Transverse colon (tissue), 4 donors: ENCODE data around the gene ATE1. TPM values are rescaled to one million over a fixed set of nuclear protein-coding genes. Genes with fewer than 3 reads are reported as not detected.

Source experiments
- DNase-seq: peaks from one replicate; pipeline ENCODE4 v3.0.0-alpha.2; 2019
- H3K27ac ChIP-seq, 4 donors: fragments of 200-600 bp; sonication (generic); 2 replicates each; pipeline ENCODE4 v1.5.1; 2016 to 2018; ENCODE audit warnings: inconsistent platforms in 4 of 4
- H3K27me3 ChIP-seq: fragments of 200-600 bp; sonication (generic); 2 replicates; pipeline ENCODE4 v1.5.1; 2017; ENCODE audit warnings: inconsistent platforms
- H3K36me3 ChIP-seq, 4 donors: fragments of 200-600 bp; sonication (generic); 2 replicates each; pipeline ENCODE4 v1.5.1; 2017 to 2019; ENCODE audit warnings: inconsistent platforms in 4 of 4
- H3K4me1 ChIP-seq, 4 donors: fragments of 200-600 bp; sonication (generic); 2 replicates each; pipeline ENCODE4 v1.5.1; 2017 to 2020; ENCODE audit warnings: inconsistent platforms in 4 of 4
- H3K4me3 ChIP-seq, 4 donors: fragments of 200-600 bp; sonication (generic); 1 replicate in 1 of 4; 2 replicates in 3 of 4; pipeline versions ENCODE4 v1.5.1 to v1.6.1; 2017 to 2019; ENCODE audit warnings: inconsistent platforms in 4 of 4
- H3K9me3 ChIP-seq, 2 donors: fragments of 200-600 bp; sonication (generic); 2 replicates each; pipeline ENCODE4 v1.5.1; 2017 to 2019; ENCODE audit warnings: inconsistent platforms in 2 of 2
- EP300 ChIP-seq: sonication (generic); formaldehyde crosslinking; IDR thresholded peaks from one replicate; pipeline ENCODE4 v1.6.1; 2017; ENCODE audit warnings: antibody characterized with exemption, low read depth
- POLR2A ChIP-seq: fragments of 450-650 bp; IDR thresholded peaks from one replicate; pipeline ENCODE4 v1.6.1; 2016; ENCODE audit warnings: antibody characterized with exemption, mild to moderate bottlenecking, moderate library complexity
- POLR2AphosphoS5 ChIP-seq, 3 donors: sonication (generic); formaldehyde crosslinking; IDR thresholded peaks; one replicate each; pipeline ENCODE4 v1.6.1; 2016; ENCODE audit warnings: antibody characterized with exemption in 3 of 3
- WGBS, 2 donors: methylation state at CpG; one replicate each; pipeline ENCODE4 v1.1.5; 2018; ENCODE audit warnings: low coverage in 1 of 2; 5-methylcytosine and 5-hydroxymethylcytosine counted together
- in situ Hi-C, 4 donors: fragments of 200-750 bp; cut with MboI; loops; one replicate each; pipeline versions ENCODE4 v1.15.0 to v1.15.1; 2017; ENCODE audit warnings: low sequenced_read_pairs in 3 of 4, low pct_ligation_motif_present in 1 of 4, low pct_unique_long_range_greater_than_20kb in 1 of 4
- intact Hi-C: fragments of 100-400 bp; cut with DNase I; formaldehyde crosslinking; loops from one replicate; pipeline ENCODE4 v1.15.1; 2023; ENCODE audit warnings: low total_unique reads
- total RNA-seq, 4 donors: library from RNA; depleted of rRNA; stranded (reverse); fragments of >200 nt; gene quantifications; one replicate each; pipeline ENCODE4 v1.1.0, GENCODE V29; 2016
- TF ChIP-seq, protein P1 (sequence below), 5 experiments: fragments of 200-600 bp in 3 of 5; fragments of 450-650 bp in 2 of 5; sonication (generic) in 3 of 5; IDR thresholded peaks; 1 replicate in 2 of 5; 2 replicates in 3 of 5; pipeline ENCODE4 v1.5.1; 2016 to 2017; ENCODE audit warnings: antibody characterized with exemption in 5 of 5, inconsistent platforms in 3 of 5, mild to moderate bottlenecking in 2 of 5, moderate library complexity in 1 of 5

The ATE1 gene
- total RNA-seq, 4 donors from 2014 or later = 25.3 to 1,446 (median 31.4) TPM

DNA sequence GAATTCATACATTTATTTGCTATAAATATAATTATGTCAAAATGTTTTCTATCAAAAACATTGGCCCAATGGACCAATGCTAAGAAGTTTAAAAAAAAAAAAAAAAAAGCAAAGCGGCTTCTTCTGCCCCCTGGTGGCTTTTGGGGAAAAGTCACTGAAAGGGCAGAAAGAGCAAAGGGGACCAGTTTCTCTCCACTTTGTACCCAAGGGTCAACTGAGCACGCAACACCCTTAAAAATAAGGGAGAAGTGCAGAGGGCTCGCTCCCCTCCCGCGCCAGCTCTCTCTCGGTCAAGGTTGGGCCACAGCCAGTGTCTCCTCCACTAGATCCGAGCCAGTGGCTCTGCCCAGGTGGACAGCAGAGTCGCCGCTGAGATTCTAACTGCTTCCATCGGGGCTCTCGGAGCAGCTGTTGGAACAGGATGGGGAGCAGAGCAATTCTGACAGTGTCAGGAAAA lies 193.2 kb downstream of the ATE1 start:
- intact Hi-C loops = loop anchor here (10.0 kb wide), 1 partner anchor 110 kb away; no protein-coding TSS in a partner anchor
- TF ChIP-seq, protein P1, sequence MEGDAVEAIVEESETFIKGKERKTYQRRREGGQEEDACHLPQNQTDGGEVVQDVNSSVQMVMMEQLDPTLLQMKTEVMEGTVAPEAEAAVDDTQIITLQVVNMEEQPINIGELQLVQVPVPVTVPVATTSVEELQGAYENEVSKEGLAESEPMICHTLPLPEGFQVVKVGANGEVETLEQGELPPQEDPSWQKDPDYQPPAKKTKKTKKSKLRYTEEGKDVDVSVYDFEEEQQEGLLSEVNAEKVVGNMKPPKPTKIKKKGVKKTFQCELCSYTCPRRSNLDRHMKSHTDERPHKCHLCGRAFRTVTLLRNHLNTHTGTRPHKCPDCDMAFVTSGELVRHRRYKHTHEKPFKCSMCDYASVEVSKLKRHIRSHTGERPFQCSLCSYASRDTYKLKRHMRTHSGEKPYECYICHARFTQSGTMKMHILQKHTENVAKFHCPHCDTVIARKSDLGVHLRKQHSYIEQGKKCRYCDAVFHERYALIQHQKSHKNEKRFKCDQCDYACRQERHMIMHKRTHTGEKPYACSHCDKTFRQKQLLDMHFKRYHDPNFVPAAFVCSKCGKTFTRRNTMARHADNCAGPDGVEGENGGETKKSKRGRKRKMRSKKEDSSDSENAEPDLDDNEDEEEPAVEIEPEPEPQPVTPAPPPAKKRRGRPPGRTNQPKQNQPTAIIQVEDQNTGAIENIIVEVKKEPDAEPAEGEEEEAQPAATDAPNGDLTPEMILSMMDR (IDR thresholded peaks at IDR 0.05) = peak; percentile 64 to 76 (median 69)
- no peak for TF ChIP-seq POLR2AphosphoS5 (IDR thresholded peaks at IDR 0.05)
- TF ChIP-seq EP300 = no peak
- TF ChIP-seq POLR2A = no peak
- Histone ChIP-seq H3K27ac (no peak overlapping the region), H3K9me3 (no peaks in the 10 kb centered on the region), H3K4me1 (peaks cover 0 to 3% (median 1%) of the 10 kb centered on the region in 4 donors), H3K4me3 (no peak overlapping the region), H3K27me3 (peaks cover 13% of the 10 kb centered on the region), H3K36me3 (no peaks in the 10 kb centered on the region)
- WGBS, 2 donors = 5 to 35% methylated on average over 3 to 11 of the region's 11 CpGs
- no peak for DNase-seq
- in situ Hi-C loops = loop anchor here (5.0 to 10.0 kb wide), 3 partner anchors 790 to 800 kb away; no protein-coding TSS in a partner anchor

DNA sequence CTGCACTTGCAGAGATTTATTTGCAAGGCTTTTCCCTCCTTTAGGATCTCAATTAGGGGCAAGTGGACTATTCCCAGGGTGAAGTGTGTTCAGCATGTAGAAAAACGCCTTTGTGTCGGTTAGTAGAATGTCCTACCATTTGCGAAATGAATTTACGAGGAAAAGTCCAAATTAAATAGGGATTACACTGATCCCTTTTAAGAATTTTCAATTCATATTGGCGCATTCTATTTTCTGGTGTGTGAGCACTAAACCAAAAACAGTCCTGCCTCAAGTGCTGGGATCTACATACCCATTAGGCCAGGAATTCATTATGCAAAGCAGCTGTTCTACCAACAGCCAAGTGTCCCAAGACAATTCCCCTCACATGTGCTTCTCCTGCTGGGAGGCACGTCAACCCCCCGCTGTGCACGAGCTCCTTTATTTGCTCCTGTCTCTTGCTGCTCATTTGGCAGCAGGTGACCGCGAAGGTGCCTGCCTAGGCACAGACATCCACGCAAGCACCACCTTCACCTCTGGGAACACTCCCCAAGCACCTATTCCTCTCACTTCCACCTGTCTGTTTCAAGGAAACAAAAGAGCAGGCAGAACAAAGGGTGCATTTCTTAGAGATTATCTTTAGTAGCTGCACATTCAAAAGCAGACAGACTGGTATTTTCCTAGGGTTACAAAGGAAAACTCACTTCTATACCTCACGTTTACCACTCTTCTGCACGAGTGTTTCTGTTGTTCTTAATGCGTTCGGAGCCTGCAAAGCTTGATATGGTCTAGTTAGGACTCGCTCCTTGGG lies 195.0 kb downstream of the ATE1 start:
- Histone ChIP-seq H3K36me3 (no peaks in the 10 kb centered on the region), H3K4me1 (peaks cover 0 to 3% (median 1%) of the 10 kb centered on the region in 4 donors), H3K9me3 (no peaks in the 10 kb centered on the region), H3K4me3 (no peak overlapping the region), H3K27me3 (peaks cover 13% of the 10 kb centered on the region), H3K27ac (no peak overlapping the region)
- 80 to 82% methylated on average over 11 to 16 of the region's 16 CpGs for WGBS, 2 donors
- in situ Hi-C loops = loop anchor here in 3 of 4 donors (5.0 to 10.0 kb wide), 3 partner anchors 788 to 798 kb away; no protein-coding TSS in a partner anchor
- no peak for TF ChIP-seq POLR2A
- TF ChIP-seq EP300 = no peak
- TF ChIP-seq POLR2AphosphoS5 (IDR thresholded peaks at IDR 0.05) = no peak
- TF ChIP-seq, protein P1 (IDR thresholded peaks at IDR 0.05) = no peak
- DNase-seq = no peak
- intact Hi-C loops = loop anchor here (10.0 kb wide), 1 partner anchor 108 kb away; no protein-coding TSS in a partner anchor

- H3K36me3 ChIP-seq = no peaks in the 10 kb centered on the region
- no peak overlapping the region for H3K4me3 ChIP-seq
- in situ Hi-C loops = loop anchor here in 3 of 4 donors (5.0 to 10.0 kb wide), 3 partner anchors 787 to 797 kb away; no protein-coding TSS in a partner anchor
- H3K4me1 ChIP-seq = peaks cover 0 to 3% (median 1%) of the 10 kb centered on the region in 4 donors
- no peak overlapping the region for H3K27ac ChIP-seq
- no peaks in the 10 kb centered on the region for H3K9me3 ChIP-seq
- H3K27me3 ChIP-seq = peaks cover 13% of the 10 kb centered on the region
- TF ChIP-seq POLR2AphosphoS5 (IDR thresholded peaks at IDR 0.05) (no peak), POLR2A (no peak), EP300 (no peak)
- TF ChIP-seq, protein P1 (IDR thresholded peaks at IDR 0.05) = no peak
- DNase-seq = no peak
- intact Hi-C loops = loop anchor here (10.0 kb wide), 1 partner anchor 107 kb away; no protein-coding TSS in a partner anchor
- 80% methylated on average over 3 of the region's 3 CpGs; no CpG with 5 or more reads in 1 of the 2 donors for WGBS, 2 donors
Observed at GRCh38 chr10:121732172-121732571, 195.7 kb downstream of the ATE1 start.

DNA sequence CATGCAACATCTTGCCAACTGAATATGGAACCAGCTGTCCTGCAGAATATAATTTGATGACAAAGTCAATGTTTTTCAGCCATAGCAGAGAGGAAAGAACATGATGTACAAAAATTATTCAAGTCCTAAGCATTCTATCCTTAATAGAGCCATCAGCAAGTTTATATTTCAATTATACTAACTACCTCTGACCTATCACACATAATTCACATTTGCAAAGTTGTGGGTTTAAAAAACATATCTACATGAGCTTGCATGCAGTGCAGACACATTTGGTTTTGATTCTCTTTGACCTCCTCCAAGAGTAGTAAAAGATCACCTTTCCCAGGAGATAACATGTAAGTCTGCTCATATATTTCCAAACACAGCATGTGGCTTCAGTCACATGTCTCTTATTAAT lies 203.5 kb downstream of the ATE1 start:
- H3K9me3 ChIP-seq = no peaks in the 10 kb centered on the region
- no peaks in the 10 kb centered on the region for H3K36me3 ChIP-seq
- DNase-seq = no peak
- intact Hi-C loops (no loop called here), in situ Hi-C loops (no loop called here)
- TF ChIP-seq POLR2A (no peak), EP300 (no peak), POLR2AphosphoS5 (IDR thresholded peaks at IDR 0.05) (no peak)
- TF ChIP-seq, protein P1 (IDR thresholded peaks at IDR 0.05) = no peak
- H3K27me3 ChIP-seq = no peaks in the 10 kb centered on the region
- H3K4me1 ChIP-seq = no peaks in the 10 kb centered on the region
- H3K4me3 ChIP-seq = no peak overlapping the region
- no peak overlapping the region for H3K27ac ChIP-seq
